ENCODE data around the gene CLDN6.

Gene CLDN6

DNA sequence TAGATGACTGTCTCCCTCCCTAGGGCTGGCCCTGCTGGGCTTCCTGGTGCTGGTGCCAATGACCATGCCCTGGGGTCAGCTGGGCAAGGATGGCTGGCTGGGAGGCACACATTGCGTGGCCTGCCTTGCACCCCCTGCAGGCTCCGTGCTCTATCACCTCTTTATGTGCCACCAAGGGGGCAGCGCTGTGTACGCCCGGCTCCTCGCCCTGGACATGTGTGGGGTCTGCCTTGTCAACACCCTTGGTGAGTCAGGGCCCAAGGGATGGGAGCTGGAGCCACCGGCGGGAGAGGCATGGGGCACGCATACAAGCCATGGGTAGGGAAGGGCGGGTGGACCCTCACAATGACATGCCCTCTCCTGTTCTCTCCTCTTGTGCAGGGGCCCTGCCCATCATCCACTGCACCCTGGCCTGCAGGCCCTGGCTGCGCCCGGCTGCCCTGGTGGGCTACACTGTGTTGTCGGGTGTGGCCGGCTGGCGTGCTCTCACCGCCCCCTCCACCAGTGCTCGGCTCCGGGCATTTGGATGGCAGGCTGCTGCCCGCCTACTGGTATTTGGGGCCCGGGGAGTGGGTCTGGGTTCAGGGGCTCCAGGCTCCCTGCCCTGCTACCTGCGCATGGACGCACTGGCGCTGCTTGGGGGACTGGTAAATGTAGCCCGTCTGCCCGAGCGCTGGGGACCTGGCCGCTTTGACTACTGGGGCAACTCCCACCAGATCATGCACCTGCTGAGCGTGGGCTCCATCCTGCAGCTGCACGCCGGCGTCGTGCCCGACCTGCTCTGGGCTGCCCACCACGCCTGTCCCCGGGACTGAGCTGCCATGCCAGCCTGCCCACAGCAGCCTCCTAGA is 46.6 kb downstream of the CLDN6 start:
- DNase-seq (ENCODE audit: low read depth in 2 of 2) = no peak

DNA sequence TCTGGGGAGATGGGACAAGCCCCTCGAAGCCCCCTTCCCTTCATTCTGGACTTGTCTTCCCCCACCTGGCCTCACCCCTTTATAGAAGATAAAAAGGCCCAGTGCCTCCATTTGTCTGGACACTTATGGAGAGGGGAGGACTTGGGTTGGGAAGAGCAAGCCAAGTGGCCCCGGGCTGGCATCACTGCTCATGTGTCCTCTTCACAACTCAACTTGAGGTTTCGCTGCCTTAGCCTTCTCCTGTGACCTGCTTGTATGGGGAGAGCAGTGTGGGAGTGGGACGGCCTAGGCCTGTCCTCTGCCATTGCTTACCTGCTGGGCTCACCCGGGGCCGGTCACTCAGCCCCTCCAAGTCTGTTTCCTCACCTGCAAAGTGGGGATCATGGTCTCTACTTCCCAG is 47.4 kb downstream of the CLDN6 start:
- no peak for DNase-seq (ENCODE audit: low read depth in 2 of 2)

DNA sequence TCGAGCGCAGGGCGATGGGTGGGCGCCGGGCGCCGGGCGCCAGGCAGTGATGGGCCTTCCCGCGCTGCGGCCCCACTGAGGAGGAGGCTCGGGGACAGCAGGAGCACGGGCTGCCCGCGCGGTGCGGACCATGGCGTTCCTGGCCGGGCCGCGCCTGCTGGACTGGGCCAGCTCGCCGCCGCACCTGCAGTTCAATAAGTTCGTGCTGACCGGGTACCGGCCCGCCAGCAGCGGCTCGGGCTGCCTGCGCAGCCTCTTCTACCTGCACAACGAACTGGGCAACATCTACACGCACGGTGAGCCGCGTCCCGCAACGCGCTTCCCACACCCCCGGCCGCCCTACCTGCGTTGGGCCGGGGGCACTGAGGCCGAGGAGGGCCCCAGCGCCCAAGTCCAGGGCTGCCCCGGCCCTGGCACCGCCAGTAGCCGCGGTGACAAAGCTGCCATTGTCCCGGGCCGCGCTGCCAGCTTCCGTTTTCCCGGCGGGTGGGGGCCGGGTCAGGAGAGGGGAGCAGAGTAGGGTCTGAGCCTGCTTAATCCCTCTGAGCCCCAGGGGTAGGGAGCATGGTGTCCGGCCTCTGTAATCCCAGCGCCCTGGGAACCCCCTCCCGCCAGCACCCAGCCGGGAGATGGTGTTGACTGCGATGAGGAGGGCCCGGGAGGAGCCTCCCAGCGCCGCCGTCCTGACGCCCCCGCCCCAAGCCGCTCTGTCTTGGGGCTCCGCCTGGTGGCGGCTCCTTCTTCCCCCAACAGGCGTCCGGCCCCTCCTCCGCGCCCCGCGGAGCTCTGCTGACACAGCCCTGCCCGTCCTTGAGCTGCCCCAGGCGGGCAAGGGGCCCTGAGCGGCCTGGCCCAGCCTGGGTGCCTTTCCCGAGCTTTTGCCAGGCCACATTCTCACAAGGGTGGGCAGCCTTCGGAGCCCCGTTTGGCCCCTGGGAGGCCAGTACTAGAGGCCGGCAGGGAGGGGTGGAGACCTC is 48.1 kb downstream of the CLDN6 start:
- peak; percentile 55 to 80 for DNase-seq (ENCODE audit: low read depth in 2 of 2)

DNA sequence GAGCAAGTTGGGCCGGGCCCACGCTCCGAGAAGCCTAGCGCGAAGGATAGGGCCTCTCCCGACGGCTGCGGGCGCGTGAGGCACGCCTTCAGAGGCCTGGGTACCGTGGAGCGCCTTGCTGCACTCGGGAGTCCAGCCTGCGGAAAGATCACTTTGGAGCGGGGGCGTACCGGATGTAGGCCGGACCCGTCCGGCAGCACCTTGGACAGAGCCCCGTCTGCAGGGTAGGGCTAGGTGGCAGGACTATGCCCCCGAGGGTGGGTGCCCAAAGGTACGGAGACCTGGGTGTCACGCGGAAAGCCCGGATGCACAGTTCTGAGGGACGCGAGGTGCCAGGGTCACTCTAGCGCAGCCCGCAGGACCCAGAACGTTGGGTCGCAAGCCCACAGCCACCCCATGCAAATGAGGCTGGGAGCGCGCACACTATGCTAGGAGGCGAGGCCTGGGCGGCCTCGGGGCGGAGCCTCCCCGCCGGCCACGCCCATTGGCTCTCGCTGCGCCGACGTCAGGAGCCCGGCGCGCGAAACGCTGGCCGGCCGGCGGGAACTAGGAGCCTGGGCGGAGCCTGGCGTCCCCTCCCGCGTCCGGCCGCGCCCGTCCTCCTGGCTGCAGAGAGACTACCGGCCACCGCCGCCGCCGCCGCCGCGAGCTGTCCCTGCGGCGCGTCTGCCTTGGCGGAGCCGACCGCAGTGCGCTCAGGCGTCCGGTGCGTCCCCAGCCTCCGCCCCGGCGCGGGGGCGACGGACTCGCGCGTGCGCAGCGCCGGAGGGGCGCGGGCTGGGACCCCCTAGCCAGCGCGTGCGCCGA is 49.0 kb downstream of the CLDN6 start, which contains the start of gene PAQR4:
TSS of gene PAQR4 (plus strand) at position 611 of the 807 bp plus-strand sequence. CDS start 327 bp downstream, outside the sequence.
- DNase-seq (ENCODE audit: low read depth in 2 of 2) = peak; percentile 61 to 76

DNA sequence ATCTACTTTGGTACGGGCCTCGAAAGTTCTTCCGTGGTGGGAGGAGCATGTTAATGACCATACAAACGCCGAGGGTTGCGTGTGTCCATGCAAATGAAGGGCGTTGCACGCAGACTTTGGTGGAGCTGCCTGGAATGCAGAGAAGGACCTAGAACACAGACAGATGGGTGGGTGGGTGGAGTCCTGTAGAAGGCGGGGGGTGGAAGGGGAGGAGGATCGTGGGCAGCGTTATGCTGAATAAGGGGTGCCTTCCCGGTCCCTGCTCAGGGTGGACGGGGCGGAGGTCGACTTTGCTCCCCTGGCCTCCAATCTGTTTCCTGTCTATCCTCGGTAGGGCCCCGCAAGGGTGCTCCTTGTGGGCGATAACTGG is 49.6 kb downstream of the CLDN6 start:
- no peak for DNase-seq (ENCODE audit: low read depth in 2 of 2)

DNA sequence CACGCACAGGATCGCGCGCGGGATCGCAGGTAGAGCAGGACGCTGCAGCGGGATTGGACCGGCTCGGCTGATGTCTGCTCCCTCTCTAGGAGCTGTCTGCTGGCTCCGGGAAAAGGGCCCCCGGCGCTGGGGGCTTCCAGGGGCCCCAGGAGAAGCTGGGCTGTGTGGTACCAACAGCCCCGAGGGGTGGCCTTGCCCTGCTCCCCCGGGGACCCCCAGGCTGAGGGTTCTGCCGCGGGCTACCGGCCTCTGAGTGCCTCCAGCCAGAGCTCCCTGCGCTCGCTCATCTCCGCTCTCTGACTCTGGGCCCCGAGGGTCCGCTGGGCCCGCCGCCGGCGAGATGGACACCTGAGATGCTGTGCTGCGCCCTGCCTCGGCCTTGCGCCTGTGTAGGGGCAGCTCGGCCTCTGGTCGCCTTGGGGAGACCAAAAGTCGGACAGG is 50.2 kb downstream of the CLDN6 start:
- DNase-seq (ENCODE audit: low read depth in 2 of 2) = no peak

DNA sequence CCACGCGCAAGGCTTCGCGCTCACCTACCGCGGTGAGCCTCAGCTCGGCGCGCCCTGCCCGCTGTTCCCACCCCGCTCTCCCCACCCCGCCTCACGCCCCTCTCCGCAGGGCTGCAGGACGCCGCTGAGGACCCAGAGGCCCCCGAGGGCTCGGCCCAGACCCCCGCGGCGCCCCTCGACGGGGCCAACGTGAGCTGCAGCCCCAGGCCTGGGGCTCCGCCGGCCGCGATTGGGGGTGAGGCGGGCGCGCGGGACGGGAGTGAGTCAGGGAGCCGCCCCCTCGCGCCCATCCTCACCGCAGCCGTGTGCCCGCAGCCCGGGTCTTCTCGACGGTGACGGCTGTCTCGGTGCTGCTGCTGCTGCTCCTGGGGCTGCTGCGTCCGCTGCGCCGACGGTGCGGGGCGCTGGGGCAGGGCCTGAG is 50.8 kb downstream of the CLDN6 start:
- DNase-seq (ENCODE audit: low read depth in 2 of 2) = no peak

DNA sequence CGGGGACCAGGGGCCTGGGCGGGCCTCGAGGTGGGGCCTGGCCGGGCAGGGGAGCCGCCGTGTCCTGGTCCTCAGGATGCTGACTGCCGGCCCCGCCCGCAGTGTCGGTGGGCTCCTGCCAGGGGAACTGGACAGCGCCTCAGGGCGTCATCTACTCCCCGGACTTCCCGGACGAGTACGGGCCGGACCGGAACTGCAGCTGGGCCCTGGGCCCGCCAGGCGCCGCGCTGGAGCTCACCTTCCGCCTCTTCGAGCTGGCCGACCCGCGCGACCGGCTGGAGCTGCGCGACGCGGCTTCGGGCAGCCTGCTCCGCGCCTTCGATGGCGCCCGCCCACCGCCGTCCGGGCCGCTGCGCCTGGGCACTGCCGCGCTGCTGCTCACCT is 51.2 kb downstream of the CLDN6 start:
- DNase-seq (ENCODE audit: low read depth in 2 of 2) = no peak

DNA sequence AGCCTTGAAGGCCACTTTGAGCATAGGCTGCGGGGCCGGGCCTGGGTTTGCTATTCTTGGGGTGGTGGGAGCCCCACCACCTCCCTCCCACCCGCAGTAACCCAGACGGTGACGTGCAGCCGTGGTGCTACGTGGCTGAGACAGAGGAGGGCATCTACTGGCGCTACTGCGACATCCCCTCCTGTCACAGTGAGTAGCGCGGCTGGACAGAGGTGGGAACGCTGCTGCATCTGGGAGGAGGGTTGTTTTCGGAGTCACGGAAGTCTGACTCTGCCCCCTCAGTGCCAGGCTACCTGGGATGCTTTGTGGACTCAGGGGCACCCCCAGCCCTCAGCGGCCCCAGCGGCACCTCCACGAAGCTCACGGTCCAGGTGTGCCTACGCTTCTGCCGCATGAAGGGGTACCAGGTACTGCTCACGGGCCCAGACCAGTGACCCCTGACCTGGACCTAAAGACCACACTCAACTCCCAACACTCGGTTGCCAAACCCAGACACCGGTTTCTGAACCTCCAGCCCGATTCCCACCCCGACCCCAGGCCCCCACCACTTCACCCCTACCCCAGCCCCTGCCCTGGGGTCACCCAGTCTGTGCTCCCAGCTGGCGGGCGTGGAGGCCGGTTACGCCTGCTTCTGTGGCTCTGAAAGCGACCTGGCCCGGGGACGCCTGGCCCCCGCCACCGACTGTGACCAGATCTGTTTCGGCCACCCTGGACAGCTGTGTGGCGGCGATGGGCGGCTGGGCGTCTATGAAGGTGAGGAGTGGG is 51.8 kb downstream of the CLDN6 start:
- DNase-seq (ENCODE audit: low read depth in 2 of 2) = no peak
